ENCODE measurements around the gene PER2.

The PER2 gene

GRCh38 chr2:238225911-238226697 is 62.3 kb downstream of the PER2 start:
- no peak for DNase-seq

- DNase-seq = no peak
Observed at GRCh38 chr2:238225121-238225520, 63.3 kb downstream of the PER2 start.

GRCh38 chr2:238224356-238225035 is 63.9 kb downstream of the PER2 start:
- DNase-seq = no peak

- peak; percentile 31 for DNase-seq
Observed at GRCh38 chr2:238220892-238221521, 67.4 kb downstream of the PER2 start.

- DNase-seq = no peak
Observed at GRCh38 chr2:238220274-238220891, 68.0 kb downstream of the PER2 start.

GRCh38 chr2:238216651-238217184 is 71.7 kb downstream of the PER2 start:
- DNase-seq = peak; percentile 58

- DNase-seq = no peak
Observed at GRCh38 chr2:238207006-238207405, 81.4 kb downstream of the PER2 start.

GRCh38 chr2:238203973-238204683 is 84.3 kb downstream of the PER2 start:
- no peak for DNase-seq

GRCh38 chr2:238203094-238203972 is 85.1 kb downstream of the PER2 start, which contains the start of gene ILKAP:
ILKAP (minus strand) TSS chr2:238203695; CDS start chr2:238203553, 142 bp downstream.
- DNase-seq = peak; percentile 4

- DNase-seq = no peak
Observed at GRCh38 chr2:238202326-238203093, 85.9 kb downstream of the PER2 start.

Data from NCI-H524 treated with DMSO at 0.1 percent for 48 hours (cell line).